MM.1S (cell line): ENCODE data around the gene TMEM208.

ENCODE experiments used
- DNase-seq: peaks from one replicate; pipeline ENCODE4 v3.0.0-alpha.2; 2015
- H2AFZ ChIP-seq: fragments of 300-600 bp; sonication (generic); 2 replicates; pipeline ENCODE4 v1.6.0; 2016; ENCODE audit warnings: antibody characterized with exemption, low read length
- H3F3A ChIP-seq: fragments of 300-600 bp; sonication (generic); 2 replicates; pipeline ENCODE4 v1.6.1; 2016; ENCODE audit warnings: mild to moderate bottlenecking, antibody characterized with exemption, low read length, moderate library complexity, mixed read lengths; ENCODE audit not compliant: insufficient read depth
- H3K27ac ChIP-seq: fragments of 300-600 bp; sonication (generic); 2 replicates; pipeline ENCODE4 v1.5.1; 2016; ENCODE audit warnings: mild to moderate bottlenecking, low read length
- H3K27me3 ChIP-seq: fragments of 300-600 bp; sonication (generic); replicated peaks from 2 replicates; pipeline ENCODE4 v1.6.0; 2016; ENCODE audit warnings: low read length; ENCODE audit not compliant: insufficient read depth
- H3K36me3 ChIP-seq: fragments of 300-600 bp; sonication (generic); replicated peaks from 2 replicates; pipeline ENCODE4 v1.6.1; 2016; ENCODE audit warnings: mild to moderate bottlenecking, low read length, mixed read lengths; ENCODE audit not compliant: insufficient read depth
- H3K4me1 ChIP-seq: fragments of 300-600 bp; sonication (generic); 2 replicates; pipeline ENCODE4 v1.6.1; 2016; ENCODE audit warnings: low read length, mixed read lengths
- H3K4me2 ChIP-seq: fragments of 300-600 bp; sonication (generic); 2 replicates; pipeline ENCODE4 v1.6.0; 2016; ENCODE audit warnings: low read depth, low read length
- H3K4me3 ChIP-seq: fragments of 300-600 bp; sonication (generic); 2 replicates; pipeline ENCODE4 v1.5.1; 2016; ENCODE audit warnings: low read length, mixed read lengths
- H3K79me2 ChIP-seq: fragments of 300-600 bp; sonication (generic); 2 replicates; pipeline ENCODE4 v1.6.1; 2016; ENCODE audit warnings: mixed run types, low read length, mixed read lengths
- H3K9ac ChIP-seq: fragments of 300-600 bp; sonication (generic); 2 replicates; pipeline ENCODE4 v1.6.1; 2016; ENCODE audit warnings: low read length, mixed read lengths
- H3K9me2 ChIP-seq: fragments of 300-600 bp; sonication (generic); replicated peaks from 2 replicates; pipeline ENCODE4 v1.6.1; 2016; ENCODE audit warnings: mild to moderate bottlenecking, low read length, mixed read lengths; ENCODE audit not compliant: insufficient read depth
- H3K9me3 ChIP-seq: fragments of 300-600 bp; sonication (generic); replicated peaks from 2 replicates; pipeline ENCODE4 v1.6.1; 2016; ENCODE audit warnings: mild to moderate bottlenecking, low read length, mixed read lengths; ENCODE audit not compliant: insufficient read depth
- H4K20me1 ChIP-seq: fragments of 300-600 bp; sonication (generic); 2 replicates; pipeline ENCODE4 v1.6.1; 2016; ENCODE audit warnings: mild to moderate bottlenecking, low read length, moderate library complexity, mixed read lengths; ENCODE audit not compliant: insufficient read depth
- CTCF ChIP-seq: fragments of 300-600 bp; sonication (generic); IDR thresholded peaks from 2 replicates; pipeline ENCODE4 v1.5.1; 2016; ENCODE audit warnings: antibody characterized with exemption, low read length, mixed read lengths
- EZH2 ChIP-seq: fragments of 300-600 bp; sonication (generic); optimal IDR thresholded peaks from 2 replicates; pipeline ENCODE3; 2017; ENCODE audit warnings: low read depth, mild to moderate bottlenecking, antibody characterized with exemption, low read length, mixed read lengths
- EZH2phosphoT487 ChIP-seq: fragments of 300-600 bp; sonication (generic); IDR thresholded peaks from 2 replicates; pipeline ENCODE4 v1.6.1; 2018; ENCODE audit warnings: antibody characterized with exemption, low read length

Gene TMEM208

GRCh38 chr16:67226295-67226803 lies 581 bp upstream of the TMEM208 start:
- peak overlapping the region; percentile 29; the same call in 1 of the 2 replicates for H3K9ac ChIP-seq
- H2AFZ ChIP-seq = peak overlapping the region; percentile 52
- H3F3A ChIP-seq = no peaks in the 10 kb centered on the region; the same call in 1 of the 2 replicates
- no peaks in the 10 kb centered on the region; the same call in 1 of the 2 replicates for H3K36me3 ChIP-seq
- H3K4me1 ChIP-seq = peaks cover 12% of the 10 kb centered on the region
- H3K27me3 ChIP-seq = no peaks in the 10 kb centered on the region
- no peaks in the 10 kb centered on the region for H3K9me2 ChIP-seq
- TF ChIP-seq EZH2 (no peak), CTCF (no peak), EZH2phosphoT487 (no peak)
- H3K4me3 ChIP-seq = peak overlapping the region; percentile 96
- no peaks in the 10 kb centered on the region for H3K9me3 ChIP-seq
- no peak overlapping the region for H3K27ac ChIP-seq
- H4K20me1 ChIP-seq = no peaks in the 10 kb centered on the region
- peak overlapping the region; percentile 90 for H3K4me2 ChIP-seq
- DNase-seq = no peak
- peaks cover 31% of the 10 kb centered on the region for H3K79me2 ChIP-seq

GRCh38 chr16:67227567-67227921 lies 614 bp downstream of the TMEM208 start:
- Histone ChIP-seq H4K20me1 (no peaks in the 10 kb centered on the region), H3K79me2 (peaks cover 31% of the 10 kb centered on the region), H3F3A (no peaks in the 10 kb centered on the region; the same call in 1 of the 2 replicates), H3K27ac (peak overlapping the region; percentile 50; the same call in 1 of the 2 replicates), H3K9ac (peak overlapping the region; percentile 92), H3K9me3 (no peaks in the 10 kb centered on the region), H3K4me1 (peaks cover 12% of the 10 kb centered on the region), H3K27me3 (no peaks in the 10 kb centered on the region), H3K4me2 (peak overlapping the region; percentile 91), H2AFZ (peak overlapping the region; percentile 54; the same call in 1 of the 2 replicates), H3K36me3 (no peaks in the 10 kb centered on the region; the same call in 1 of the 2 replicates), H3K9me2 (no peaks in the 10 kb centered on the region), H3K4me3 (peak overlapping the region; percentile 96)
- no peak for DNase-seq
- TF ChIP-seq EZH2 (no peak), CTCF (no peak), EZH2phosphoT487 (no peak)

GRCh38 chr16:67228034-67228785 lies 1.3 kb downstream of the TMEM208 start:
- Histone ChIP-seq H3K27ac (no peak overlapping the region), H2AFZ (no peak overlapping the region), H3K9me2 (no peaks in the 10 kb centered on the region), H3K79me2 (peaks cover 31% of the 10 kb centered on the region), H3K4me1 (peaks cover 12% of the 10 kb centered on the region), H3K9me3 (no peaks in the 10 kb centered on the region), H3K4me2 (peak overlapping the region; percentile 91), H4K20me1 (no peaks in the 10 kb centered on the region), H3K36me3 (no peaks in the 10 kb centered on the region; the same call in 1 of the 2 replicates), H3K9ac (peak overlapping the region; percentile 92), H3K27me3 (no peaks in the 10 kb centered on the region), H3F3A (no peaks in the 10 kb centered on the region; the same call in 1 of the 2 replicates), H3K4me3 (peak overlapping the region; percentile 96)
- TF ChIP-seq EZH2phosphoT487 (no peak), EZH2 (no peak)
- no peak for DNase-seq
